Loucy (cell line): Measurements from ENCODE around the gene SLC39A1.

Experiments used
- CTCF ChIP-seq: fragments of 200-600 bp; sonication (generic); conservative IDR thresholded peaks from 2 replicates; pipeline ENCODE4 v1.5.1; 2014; ENCODE audit warnings: mild to moderate bottlenecking, antibody characterized with exemption, low read length
- EZH2phosphoT487 ChIP-seq: fragments of 200-600 bp; IDR thresholded peaks from 2 replicates; pipeline ENCODE4 v1.6.1; 2018; ENCODE audit warnings: antibody characterized with exemption, mild to moderate bottlenecking, moderate library complexity, borderline replicate concordance

- TF ChIP-seq CTCF: no peak
- no peak for TF ChIP-seq EZH2phosphoT487
Measured at GRCh38 chr1:153951801-153952200, 11.5 kb downstream of the SLC39A1 start.
